Neural cell (in vitro differentiated cells): ENCODE measurements around the gene DIRAS2. TPM values are rescaled to one million over a fixed set of nuclear protein-coding genes. Genes with fewer than 3 reads are reported as not detected.

ENCODE experiments used
- H2AFZ ChIP-seq: fragments of 200-600, 300-800 bp; sonication (generic), shearing (Covaris generic); 2 replicates; pipeline ENCODE4 v1.6.0; 2014; ENCODE audit warnings: low read depth, mild to moderate bottlenecking, antibody characterized with exemption, low read length, moderate library complexity
- H3F3A ChIP-seq: fragments of 200-600 bp; shearing (Covaris generic); 2 replicates; pipeline ENCODE4 v1.6.1; 2016; ENCODE audit warnings: mild to moderate bottlenecking, moderate library complexity, mixed read lengths, antibody characterized with exemption, low read length; ENCODE audit not compliant: insufficient read depth, poor library complexity, severe bottlenecking
- H3K27ac ChIP-seq: fragments of 200-600, 300-800 bp; sonication (generic), shearing (Covaris generic); 2 replicates; pipeline ENCODE4 v1.5.1; 2014; ENCODE audit warnings: mild to moderate bottlenecking, low read length, moderate library complexity
- H3K27me3 ChIP-seq: fragments of 300-800, 200-600 bp; sonication (generic), shearing (Covaris generic); 2 replicates; pipeline ENCODE4 v1.6.0; 2014; ENCODE audit warnings: mild to moderate bottlenecking, low read depth, low read length, moderate library complexity; ENCODE audit not compliant: insufficient read depth
- H3K36me3 ChIP-seq: fragments of 300-800, 200-600 bp; sonication (generic), shearing (Covaris generic); 2 replicates; pipeline ENCODE4 v1.5.1; 2014; ENCODE audit warnings: mild to moderate bottlenecking, antibody characterized with exemption, low read length, moderate library complexity; ENCODE audit not compliant: insufficient read depth
- H3K4me2 ChIP-seq: fragments of 300-800, 200-600 bp; sonication (generic), shearing (Covaris generic); 2 replicates; pipeline ENCODE4 v1.6.0; 2014; ENCODE audit warnings: mild to moderate bottlenecking, low read length
- H3K4me3 ChIP-seq: fragments of 300-800, 200-600 bp; sonication (generic), shearing (Covaris generic); 2 replicates; pipeline ENCODE4 v1.5.1; 2014; ENCODE audit warnings: mild to moderate bottlenecking, low read length, moderate library complexity
- H3K79me2 ChIP-seq: fragments of 200-600 bp; shearing (Covaris generic); replicated peaks from 2 replicates; pipeline ENCODE4 v1.6.0; 2014; ENCODE audit warnings: mild to moderate bottlenecking, low read length, moderate library complexity; ENCODE audit not compliant: insufficient read depth
- H3K9ac ChIP-seq: fragments of 300-800, 200-600 bp; sonication (generic), shearing (Covaris generic); 2 replicates; pipeline ENCODE4 v1.6.1; 2016; ENCODE audit warnings: mild to moderate bottlenecking, low read length, mixed read lengths
- H3K9me2 ChIP-seq: fragments of 200-600 bp; shearing (Covaris generic); 2 replicates; pipeline ENCODE4 v1.6.1; 2016; ENCODE audit warnings: mild to moderate bottlenecking, low read length, mixed read lengths; ENCODE audit not compliant: insufficient read depth
- H3K9me3 ChIP-seq: fragments of 200-600, 300-800 bp; sonication (generic), shearing (Covaris generic); 2 replicates; pipeline ENCODE4 v1.6.1; 2016; ENCODE audit warnings: mild to moderate bottlenecking, mixed run types, low read length, moderate library complexity, mixed read lengths
- H4K20me1 ChIP-seq: fragments of 200-600 bp; shearing (Covaris generic); 2 replicates; pipeline ENCODE4 v1.6.1; 2016; ENCODE audit warnings: mild to moderate bottlenecking, mixed run types; ENCODE audit not compliant: insufficient read depth
- CTCF ChIP-seq: fragments of 450-650 bp; IDR thresholded peaks from 2 replicates; pipeline ENCODE4 v1.5.1; 2014; ENCODE audit warnings: antibody characterized with exemption, mild to moderate bottlenecking, moderate library complexity; ENCODE audit not compliant: poor library complexity, severe bottlenecking
- EP300 ChIP-seq: fragments of 450-650 bp; conservative IDR thresholded peaks from 2 replicates; pipeline ENCODE4 v1.6.1; 2014; ENCODE audit warnings: antibody characterized with exemption, mild to moderate bottlenecking, moderate library complexity; ENCODE audit not compliant: poor library complexity, severe bottlenecking
- EZH2 ChIP-seq: fragments of 200-600, 300-800 bp; shearing (Covaris generic), sonication (generic); IDR thresholded peaks from 2 replicates; pipeline ENCODE4 v1.6.1; 2014; ENCODE audit warnings: antibody characterized with exemption, low read length, borderline replicate concordance, mild to moderate bottlenecking; ENCODE audit not compliant: insufficient read depth, poor library complexity, severe bottlenecking
- MXI1 ChIP-seq: fragments of 450-650 bp; conservative IDR thresholded peaks from 2 replicates; pipeline ENCODE4 v1.6.1; 2014; ENCODE audit warnings: antibody characterized with exemption, mild to moderate bottlenecking; ENCODE audit not compliant: poor library complexity, severe bottlenecking
- POLR2AphosphoS5 ChIP-seq: IDR thresholded peaks from 2 replicates; pipeline ENCODE4 v1.6.1; 2012
- RAD21 ChIP-seq: fragments of 450-650 bp; conservative IDR thresholded peaks from 2 replicates; pipeline ENCODE4 v1.6.1; 2014; ENCODE audit warnings: antibody characterized with exemption, mild to moderate bottlenecking, moderate library complexity
- REST ChIP-seq: IDR thresholded peaks from 2 replicates; pipeline ENCODE4 v1.6.1; 2012; ENCODE audit warnings: borderline replicate concordance
- SMC3 ChIP-seq: fragments of 450-650 bp; conservative IDR thresholded peaks from 2 replicates; pipeline ENCODE4 v1.6.1; 2014; ENCODE audit warnings: antibody characterized with exemption, mild to moderate bottlenecking, moderate library complexity; ENCODE audit not compliant: poor library complexity
- TAF1 ChIP-seq: IDR thresholded peaks from 2 replicates; pipeline ENCODE4 v1.6.1; 2012; ENCODE audit warnings: low read depth
- polyA plus RNA-seq: library from polyadenylated mRNA; depleted of rRNA; stranded (reverse); fragments of >200 nt; gene quantifications from 2 replicates; pipeline ENCODE4 v1.2.3, GENCODE V29; 2014

DIRAS2 gene
- polyA plus RNA-seq, 1 donor from 2014 or later = 26.7 TPM

- Histone ChIP-seq H3F3A (no peaks in the 10 kb centered on the region), H3K9me2 (no peaks in the 10 kb centered on the region), H3K4me2 (no peak overlapping the region), H3K27me3 (no peaks in the 10 kb centered on the region), H3K9me3 (no peaks in the 10 kb centered on the region), H2AFZ (no peak overlapping the region), H4K20me1 (no peaks in the 10 kb centered on the region), H3K4me3 (no peak overlapping the region), H3K9ac (no peak overlapping the region), H3K27ac (no peak overlapping the region), H3K36me3 (no peaks in the 10 kb centered on the region), H3K79me2 (no peaks in the 10 kb centered on the region)
- TF ChIP-seq CTCF (no peak), POLR2AphosphoS5 (no peak), EP300 (no peak), RAD21 (no peak), EZH2 (no peak), TAF1 (no peak), REST (no peak), MXI1 (no peak), SMC3 (no peak)
These were observed 63.4 kb downstream of the DIRAS2 start for GRCh38 chr9:90579181-90579580.

GRCh38 chr9:90578126-90578815 is 64.4 kb downstream of the DIRAS2 start:
- no peak overlapping the region for H3K9ac ChIP-seq
- H4K20me1 ChIP-seq = no peaks in the 10 kb centered on the region
- no peak overlapping the region for H2AFZ ChIP-seq
- no peaks in the 10 kb centered on the region for H3K36me3 ChIP-seq
- no peaks in the 10 kb centered on the region for H3K79me2 ChIP-seq
- H3F3A ChIP-seq = no peaks in the 10 kb centered on the region
- TF ChIP-seq MXI1 (no peak), EP300 (no peak), RAD21 (no peak), REST (no peak), POLR2AphosphoS5 (no peak)
- H3K4me2 ChIP-seq = no peak overlapping the region
- no peak overlapping the region for H3K4me3 ChIP-seq
- no peaks in the 10 kb centered on the region for H3K27me3 ChIP-seq
- H3K9me2 ChIP-seq = no peaks in the 10 kb centered on the region
- H3K27ac ChIP-seq = no peak overlapping the region
- no peaks in the 10 kb centered on the region for H3K9me3 ChIP-seq
